HCT116 (cell line): ENCODE measurements around the gene GRPR. TPM values are rescaled to one million over a fixed set of nuclear protein-coding genes. Genes with fewer than 3 reads are reported as not detected.

ENCODE experiments used
- ATAC-seq: fragments of 200-7000 bp; cut with Tn5 transposase; 2 replicates; pipeline ENCODE4 v1.9.1; 2020; ENCODE audit warnings: mild to moderate bottlenecking, moderate library complexity
- Bru-seq: library from RNA; stranded (reverse); fragments of 400-500 nt; gene quantifications from one replicate; lab custom pipeline; 2021; lab: Mats Ljungman, UMichigan
- BruChase-seq, 2 experiments: library from RNA; stranded (reverse); fragments of 400-500 nt; gene quantifications; one replicate each; lab custom pipeline; 2021; lab: Mats Ljungman, UMichigan
- BruUV-seq: library from RNA; stranded (reverse); fragments of 400-500 nt; replicated peaks from 2 replicates; lab custom pipeline; 2021; lab: Mats Ljungman, UMichigan
- CTCF ChIA-PET: fragments of 300-600 bp; sonication (Branson Sonifier 250); formaldehyde crosslinking; loops from one replicate; lab custom pipeline; 2021; ENCODE audit warnings: antibody characterized with exemption; lab: Charles Lee
- POLR2A ChIA-PET: fragments of 300-600, 350-600 bp; sonication (Branson Sonifier 250); formaldehyde crosslinking; loops from one replicate; lab custom pipeline; 2021; ENCODE audit warnings: antibody characterized with exemption; lab: Charles Lee
- RAD21 ChIA-PET, 2 experiments: fragments of 300-600 bp; sonication (Branson Sonifier 250); formaldehyde crosslinking; loops; one replicate each; lab custom pipeline; 2023; ENCODE audit warnings: low total read pairs in 2 of 2; ENCODE audit not compliant: uncharacterized antibody in 2 of 2, unreplicated experiment in 2 of 2, low non-redundant PET in 1 of 2; lab: Charles Lee
- DNase-seq: peaks from one replicate; pipeline ENCODE4 v3.0.0-alpha.2; 2010; ENCODE audit warnings: low read depth, low spot score
- H2AFZ ChIP-seq: fragments of 200-600 bp; shearing (Covaris generic), sonication (generic); 2 replicates; pipeline ENCODE4 v1.6.1; 2017; ENCODE audit warnings: low read depth, mixed run types, mixed read lengths, antibody characterized with exemption, low read length; ENCODE audit not compliant: poor library complexity, severe bottlenecking
- H3K27ac ChIP-seq: 2 replicates; pipeline ENCODE4 v1.5.1; 2012; ENCODE audit warnings: low read depth, low read length
- H3K27me3 ChIP-seq: fragments of 200-600 bp; sonication (generic); 2 replicates; pipeline ENCODE4 v1.6.1; 2016; ENCODE audit warnings: mixed run types, low read length, mixed read lengths; ENCODE audit not compliant: insufficient read depth
- H3K36me3 ChIP-seq, 2 experiments: fragments of 200-500 bp in 1 of 2; fragments of 200-600 bp in 1 of 2; sonication (Bioruptor generic) in 1 of 2; sonication (generic) in 1 of 2; 2 replicates each; pipeline versions ENCODE4 v1.5.1 to v1.6.1; 2014 to 2016; ENCODE audit warnings: low read length in 2 of 2, inconsistent platforms in 1 of 2, mixed read lengths in 1 of 2, mixed run types in 1 of 2; ENCODE audit not compliant: insufficient read depth in 2 of 2, control insufficient read depth in 1 of 2
- H3K4me1 ChIP-seq, 2 experiments: fragments of 200-600 bp in 1 of 2; sonication (generic) in 1 of 2; 2 replicates each; pipeline versions ENCODE4 v1.5.1 to v1.6.1; 2012 to 2017; ENCODE audit warnings: low read length in 2 of 2, inconsistent platforms in 1 of 2, mild to moderate bottlenecking in 1 of 2, mixed read lengths in 1 of 2, mixed run types in 1 of 2, moderate library complexity in 1 of 2; ENCODE audit not compliant: insufficient read depth in 2 of 2, control insufficient read depth in 1 of 2
- H3K4me2 ChIP-seq: fragments of 200-600 bp; sonication (generic); 2 replicates; pipeline ENCODE4 v1.6.1; 2017; ENCODE audit warnings: mixed run types, low read length, mixed read lengths
- H3K4me3 ChIP-seq, 2 experiments: fragments of 200-600 bp in 1 of 2; sonication (generic) in 1 of 2; replicated peaks in 1 of 2; 2 replicates each; pipeline ENCODE4 v1.5.1; 2011 to 2016; ENCODE audit warnings: low read length in 2 of 2, control low read depth in 1 of 2, low read depth in 1 of 2, mild to moderate bottlenecking in 1 of 2, mixed read lengths in 1 of 2, mixed run types in 1 of 2
- H3K79me2 ChIP-seq: fragments of 200-600 bp; sonication (generic); 2 replicates; pipeline ENCODE4 v1.6.1; 2017; ENCODE audit warnings: mild to moderate bottlenecking, mixed run types, low read length, moderate library complexity, mixed read lengths; ENCODE audit not compliant: insufficient read depth
- H3K9ac ChIP-seq: fragments of 200-600 bp; sonication (generic); 2 replicates; pipeline ENCODE4 v1.6.1; 2016; ENCODE audit warnings: low read length, mixed read lengths
- H3K9me2 ChIP-seq: fragments of 200-600 bp; sonication (generic), shearing (Covaris generic); 2 replicates; pipeline ENCODE4 v1.6.1; 2017; ENCODE audit warnings: mixed run types, mild to moderate bottlenecking, moderate library complexity; ENCODE audit not compliant: insufficient read depth
- H3K9me3 ChIP-seq, 2 experiments: fragments of 200-500 bp in 1 of 2; fragments of 200-600 bp in 1 of 2; sonication (Bioruptor generic) in 1 of 2; sonication (generic) in 1 of 2; 2 replicates each; pipeline ENCODE4 v1.6.1; 2014 to 2017; ENCODE audit warnings: low read length in 2 of 2, mixed read lengths in 2 of 2, inconsistent platforms in 1 of 2, low read depth in 1 of 2, mild to moderate bottlenecking in 1 of 2, mixed run types in 1 of 2, moderate library complexity in 1 of 2; ENCODE audit not compliant: control insufficient read depth in 1 of 2, insufficient read depth in 1 of 2
- H4K20me1 ChIP-seq: fragments of 200-600 bp; sonication (generic), shearing (Covaris generic); 2 replicates; pipeline ENCODE4 v1.6.1; 2017; ENCODE audit warnings: mixed run types, mild to moderate bottlenecking, moderate library complexity; ENCODE audit not compliant: insufficient read depth
- CEBPB ChIP-seq: IDR thresholded peaks from 2 replicates; pipeline ENCODE4 v1.6.1; 2012; ENCODE audit warnings: low read depth
- EGR1 ChIP-seq: IDR thresholded peaks from 2 replicates; pipeline ENCODE4 v1.6.1; 2012; ENCODE audit warnings: low read depth
- JUND ChIP-seq: IDR thresholded peaks from 2 replicates; pipeline ENCODE4 v1.6.1; 2012
- RAD21 ChIP-seq: IDR thresholded peaks from 2 replicates; pipeline ENCODE4 v1.6.1; 2012; ENCODE audit warnings: low read depth, mild to moderate bottlenecking
- SP1 ChIP-seq: IDR thresholded peaks from 2 replicates; pipeline ENCODE4 v1.6.1; 2012; ENCODE audit warnings: low read depth
- SRF ChIP-seq: IDR thresholded peaks from 2 replicates; pipeline ENCODE4 v1.6.1; 2012; ENCODE audit warnings: low read depth
- ZFX ChIP-seq: fragments of 450-650 bp; IDR thresholded peaks from 2 replicates; pipeline ENCODE4 v1.6.1; 2017
- intact Hi-C: fragments of 100-400 bp; cut with micrococcal nuclease; formaldehyde crosslinking; loops from 2 replicates; pipeline ENCODE4 v1.10.0; 2022
- long read RNA-seq: library from polyadenylated mRNA; unstranded; transcript quantifications from one replicate; pipeline ENCODE4 v2.0.0, GENCODE V29; 2021; ENCODE audit not compliant: unreplicated experiment
- polyA plus RNA-seq: library from polyadenylated mRNA; unstranded; fragments of >200 nt; gene quantifications from 2 replicates; pipeline ENCODE4 v1.2.1, GENCODE V29; 2012; ENCODE audit warnings: missing spikeins
- total RNA-seq: library from RNA; stranded (reverse); gene quantifications from one replicate; pipeline ENCODE4 v1.2.1, GENCODE V29; 2021; ENCODE audit not compliant: unreplicated experiment
- TF ChIP-seq, protein P1 (sequence below): IDR thresholded peaks from 2 replicates; pipeline ENCODE4 v1.6.1; 2011; ENCODE audit warnings: mild to moderate bottlenecking, low read length, moderate library complexity; ENCODE audit not compliant: insufficient replicate concordance; ENCODE audit errors: extremely low read depth
- TF ChIP-seq, protein P2 (sequence below), 3 experiments: fragments of 200-600 bp in 1 of 3; sonication (generic) in 1 of 3; IDR thresholded peaks in 2 of 3; conservative IDR thresholded peaks in 1 of 3; 2 replicates each; pipeline ENCODE4 v1.5.1; 2012 to 2017; ENCODE audit warnings: low read depth in 2 of 3, low read length in 2 of 3, antibody characterized with exemption in 1 of 3, borderline replicate concordance in 1 of 3, control low read depth in 1 of 3, mild to moderate bottlenecking in 1 of 3, mixed read lengths in 1 of 3, mixed run types in 1 of 3, moderate library complexity in 1 of 3; ENCODE audit not compliant: insufficient read depth in 1 of 3

Gene GRPR
- 0.15 TPM for total RNA-seq
- polyA plus RNA-seq = 0.82 and 0.86 TPM in 2 replicates
- Bru-seq, nascent RNA = percentile 17 among the genes with signal in this experiment
- BruChase-seq, experiment 1, labeled RNA remaining after a 6-hour chase = percentile 18 among the genes with signal in this experiment
- BruChase-seq, experiment 2, labeled RNA remaining after a 2-hour chase = percentile 18 among the genes with signal in this experiment
- long read RNA-seq = 0 reads

DNA sequence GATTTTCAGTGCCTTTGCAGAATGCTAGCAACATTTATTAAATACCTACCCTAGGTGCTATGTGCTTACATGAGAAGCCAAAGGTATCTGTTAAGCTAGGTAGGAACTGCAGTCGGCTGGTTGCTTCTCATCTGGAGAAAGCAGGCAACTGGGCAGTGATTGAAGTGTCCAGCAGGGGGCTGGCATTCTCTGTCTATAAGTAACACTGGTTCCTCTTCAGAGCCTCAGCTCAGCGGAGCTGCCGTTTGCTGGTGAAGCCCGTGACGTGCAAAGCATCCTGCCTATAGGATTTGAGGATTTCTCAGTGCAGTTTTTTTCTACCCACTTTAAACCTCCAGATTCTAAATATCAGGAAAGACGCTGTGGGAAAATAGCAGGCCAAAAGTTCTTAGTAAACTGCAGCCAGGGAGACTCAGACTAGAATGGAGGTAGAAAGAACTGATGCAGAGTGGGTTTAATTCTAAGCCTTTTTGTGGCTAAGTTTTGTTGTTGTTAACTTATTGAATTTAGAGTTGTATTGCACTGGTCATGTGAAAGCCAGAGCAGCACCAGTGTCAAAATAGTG lies at the start of gene GRPR:
GRPR (plus strand) TSS at position 344 of the 565 bp plus-strand sequence. CDS start 389 bp downstream, outside the sequence.
- Histone ChIP-seq H4K20me1 (no peaks in the 10 kb centered on the region), H3K79me2 (no peaks in the 10 kb centered on the region), H3K27me3 (no peaks in the 10 kb centered on the region), H3K4me3 (no peak within 1 kb of the TSS), H3K27ac (no peak within 1 kb of the TSS), H2AFZ (peak within 1 kb of the TSS; percentile 82), H3K36me3 (no peaks in the 10 kb centered on the region)
- POLR2A ChIA-PET = no interaction called here
- peak; percentile 74 for DNase-seq
- RAD21 ChIA-PET = interaction anchor here in 1 of 2 experiments (0.9 kb wide), 1 partner anchor 89 kb away, joined by 4 read pairs; no protein-coding TSS in a partner anchor
- no TSS peak for BruUV-seq
- intact Hi-C loops = loop anchor here (5.0 to 10.0 kb wide), 3 partner anchors 89 to 549 kb away; no protein-coding TSS in a partner anchor
- TF ChIP-seq SRF = no peak
- no peak for TF ChIP-seq EGR1
- no peak for TF ChIP-seq SP1
- peak; percentile 78 for TF ChIP-seq RAD21
- TF ChIP-seq ZFX = no peak
- no peak for TF ChIP-seq JUND
- TF ChIP-seq, protein P1, sequence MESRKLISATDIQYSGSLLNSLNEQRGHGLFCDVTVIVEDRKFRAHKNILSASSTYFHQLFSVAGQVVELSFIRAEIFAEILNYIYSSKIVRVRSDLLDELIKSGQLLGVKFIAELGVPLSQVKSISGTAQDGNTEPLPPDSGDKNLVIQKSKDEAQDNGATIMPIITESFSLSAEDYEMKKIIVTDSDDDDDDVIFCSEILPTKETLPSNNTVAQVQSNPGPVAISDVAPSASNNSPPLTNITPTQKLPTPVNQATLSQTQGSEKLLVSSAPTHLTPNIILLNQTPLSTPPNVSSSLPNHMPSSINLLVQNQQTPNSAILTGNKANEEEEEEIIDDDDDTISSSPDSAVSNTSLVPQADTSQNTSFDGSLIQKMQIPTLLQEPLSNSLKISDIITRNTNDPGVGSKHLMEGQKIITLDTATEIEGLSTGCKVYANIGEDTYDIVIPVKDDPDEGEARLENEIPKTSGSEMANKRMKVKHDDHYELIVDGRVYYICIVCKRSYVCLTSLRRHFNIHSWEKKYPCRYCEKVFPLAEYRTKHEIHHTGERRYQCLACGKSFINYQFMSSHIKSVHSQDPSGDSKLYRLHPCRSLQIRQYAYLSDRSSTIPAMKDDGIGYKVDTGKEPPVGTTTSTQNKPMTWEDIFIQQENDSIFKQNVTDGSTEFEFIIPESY = no peak
- TF ChIP-seq CEBPB = no peak
- TF ChIP-seq, protein P2, sequence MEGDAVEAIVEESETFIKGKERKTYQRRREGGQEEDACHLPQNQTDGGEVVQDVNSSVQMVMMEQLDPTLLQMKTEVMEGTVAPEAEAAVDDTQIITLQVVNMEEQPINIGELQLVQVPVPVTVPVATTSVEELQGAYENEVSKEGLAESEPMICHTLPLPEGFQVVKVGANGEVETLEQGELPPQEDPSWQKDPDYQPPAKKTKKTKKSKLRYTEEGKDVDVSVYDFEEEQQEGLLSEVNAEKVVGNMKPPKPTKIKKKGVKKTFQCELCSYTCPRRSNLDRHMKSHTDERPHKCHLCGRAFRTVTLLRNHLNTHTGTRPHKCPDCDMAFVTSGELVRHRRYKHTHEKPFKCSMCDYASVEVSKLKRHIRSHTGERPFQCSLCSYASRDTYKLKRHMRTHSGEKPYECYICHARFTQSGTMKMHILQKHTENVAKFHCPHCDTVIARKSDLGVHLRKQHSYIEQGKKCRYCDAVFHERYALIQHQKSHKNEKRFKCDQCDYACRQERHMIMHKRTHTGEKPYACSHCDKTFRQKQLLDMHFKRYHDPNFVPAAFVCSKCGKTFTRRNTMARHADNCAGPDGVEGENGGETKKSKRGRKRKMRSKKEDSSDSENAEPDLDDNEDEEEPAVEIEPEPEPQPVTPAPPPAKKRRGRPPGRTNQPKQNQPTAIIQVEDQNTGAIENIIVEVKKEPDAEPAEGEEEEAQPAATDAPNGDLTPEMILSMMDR (IDR thresholded peaks at IDR 0.05 in 2 of 3, conservative IDR thresholded peaks at IDR 0.05 in 1 of 3; ENCODE audit: borderline replicate concordance in 1 of 3, insufficient read depth in 1 of 3, low read depth in 2 of 3, low read length in 2 of 3) = peak; percentile 58 to 62 (median 61)
- TF ChIP-seq, all 23 proteins: peak for 2
- CTCF ChIA-PET = interaction anchor here (0.6 to 2.2 kb wide), 8 partner anchors 11 to 322 kb away, joined by 3 to 24 read pairs (median 5); no protein-coding TSS in a partner anchor
- Histone ChIP-seq H3K4me2 (peak within 1 kb of the TSS; percentile 39), H3K4me1 (peaks cover 0 to 4% of the 10 kb centered on the region in 2 experiments; a peak in 1 of 4 replicates), H3K9ac (no peak within 1 kb of the TSS), H3K9me3 (no peaks in the 10 kb centered on the region), H3K9me2 (no peaks in the 10 kb centered on the region)
- peak; percentile 100 for ATAC-seq
